Jurkat, Clone E6-1 (cell line): Measurements from ENCODE around the gene MACROH2A1.

ENCODE experiments used
- DNase-seq: peaks from one replicate; pipeline ENCODE4 v3.0.0-alpha.2; 2011; ENCODE audit warnings: low read depth, low spot score
- H3K4me3 ChIP-seq: 2 replicates; pipeline ENCODE4 v1.5.1; 2011; ENCODE audit warnings: mild to moderate bottlenecking, low read length, control low read depth, moderate library complexity

Gene MACROH2A1

DNA sequence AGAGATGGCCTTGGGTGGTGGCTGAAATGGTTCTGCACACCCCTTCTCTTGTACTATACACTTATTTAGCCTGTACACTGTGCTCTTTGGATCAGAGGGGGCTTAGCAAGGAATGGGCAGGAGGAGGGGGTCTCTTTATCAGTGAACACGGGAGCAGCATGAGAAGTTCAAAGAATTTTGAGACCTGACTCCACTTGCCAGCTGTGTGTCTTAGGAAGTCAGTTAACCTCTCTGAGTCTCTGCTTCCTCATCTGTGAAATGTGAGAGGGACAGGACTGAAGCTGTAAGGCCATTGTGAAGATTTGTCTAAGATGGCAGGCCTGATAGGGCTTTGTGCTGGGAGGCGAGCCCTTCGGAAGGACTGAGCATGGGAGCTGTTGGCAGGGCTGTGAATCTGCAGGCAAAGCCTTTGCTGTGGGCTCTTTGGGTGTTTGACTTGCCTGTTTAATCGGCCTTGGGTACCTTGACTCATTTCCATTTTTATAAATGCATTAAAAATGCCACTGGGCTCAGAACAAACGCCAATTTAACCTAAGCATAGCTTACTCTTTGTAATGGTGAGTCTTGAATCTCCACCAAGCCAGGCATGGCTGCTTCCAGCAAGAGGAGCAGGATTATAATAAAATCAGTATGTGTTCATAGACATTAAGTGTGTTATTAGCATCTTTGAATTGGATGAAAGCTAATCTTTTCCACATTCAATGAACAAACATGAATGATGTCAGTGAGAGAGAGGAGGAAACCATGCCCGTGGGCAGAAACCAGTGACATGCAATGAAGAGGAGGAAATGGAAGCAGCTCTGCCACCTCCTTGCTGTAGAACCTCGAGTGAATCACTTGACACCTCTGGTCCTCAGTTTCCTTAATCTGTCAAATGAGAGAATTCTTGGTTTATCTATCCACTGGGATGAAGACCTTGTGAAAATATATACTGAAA, 89.4 kb downstream of the MACROH2A1 start:
- no peak for DNase-seq
- no peak overlapping the region for H3K4me3 ChIP-seq

- no peak overlapping the region for H3K4me3 ChIP-seq
- DNase-seq: no peak
Observed at GRCh38 chr5:135308752-135309151, 90.3 kb downstream of the MACROH2A1 start.

GRCh38 chr5:135308245-135308644, 90.8 kb downstream of the MACROH2A1 start:
- H3K4me3 ChIP-seq: no peak overlapping the region
- no peak for DNase-seq

GRCh38 chr5:135307143-135307903, 91.7 kb downstream of the MACROH2A1 start:
- no peak overlapping the region for H3K4me3 ChIP-seq
- no peak for DNase-seq

DNA sequence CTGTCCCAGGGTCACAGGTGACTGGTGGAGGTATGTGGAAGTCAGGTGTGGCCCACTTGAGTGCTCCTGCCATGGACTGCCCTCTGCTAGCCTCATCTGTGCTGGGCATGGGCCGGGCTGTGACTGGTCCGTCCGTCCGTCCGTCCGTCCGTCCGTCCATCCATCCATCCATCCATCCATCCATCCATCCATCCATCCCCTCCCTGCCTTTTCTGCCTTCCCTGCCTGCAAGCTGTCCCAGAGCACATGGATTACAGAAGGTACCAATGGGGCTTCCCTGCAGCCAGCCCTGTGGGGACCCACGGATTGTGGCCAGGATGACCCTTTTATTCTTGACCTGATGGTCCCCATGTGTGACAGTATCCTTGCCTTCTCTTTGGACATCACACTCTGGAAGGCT, 92.5 kb downstream of the MACROH2A1 start:
- H3K4me3 ChIP-seq: no peak overlapping the region
- no peak for DNase-seq

DNA sequence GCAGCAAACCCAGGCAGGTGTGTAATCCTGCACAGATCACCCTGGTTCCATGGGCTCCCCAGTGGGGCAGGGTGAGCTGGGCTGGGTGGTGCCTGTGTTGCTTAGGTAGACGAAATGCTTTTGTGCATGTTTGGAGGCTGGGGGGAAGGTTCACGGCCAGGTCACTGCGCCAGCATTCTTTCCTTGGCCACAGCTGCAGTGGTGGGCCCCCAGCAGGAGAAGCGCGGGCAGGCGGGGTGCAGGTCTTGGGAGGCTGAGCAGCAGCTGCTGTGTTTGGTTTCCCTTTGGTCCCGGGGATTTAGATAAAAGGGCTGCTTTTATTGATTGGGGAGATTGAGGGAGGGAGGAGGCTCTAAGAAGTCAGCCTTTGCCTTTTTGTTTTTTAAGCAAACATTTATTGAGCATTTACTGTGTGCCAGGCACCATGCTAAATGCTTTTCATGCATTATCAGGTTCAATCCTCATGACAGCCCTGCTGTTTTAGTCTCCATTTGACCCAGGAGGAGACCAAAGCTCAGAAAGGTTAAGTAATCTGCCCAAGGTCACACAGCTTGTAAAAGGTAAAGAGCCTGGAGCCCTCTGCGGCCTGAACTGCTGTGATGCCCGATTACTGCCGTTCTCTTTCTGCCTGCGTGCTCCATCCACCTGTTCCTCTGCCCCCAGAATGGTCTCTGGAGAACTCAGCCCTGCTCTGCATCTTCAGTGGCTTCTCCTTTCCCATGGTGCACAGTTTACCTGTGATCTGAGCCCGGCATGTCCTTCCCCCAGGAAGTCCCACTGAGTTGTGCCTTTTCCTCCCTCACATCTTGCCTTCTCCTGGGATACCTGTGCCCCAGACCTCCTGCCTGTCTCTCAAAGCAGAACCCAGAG, 94.4 kb downstream of the MACROH2A1 start:
- no peak overlapping the region for H3K4me3 ChIP-seq
- DNase-seq: no peak

GRCh38 chr5:135303582-135304173, 95.4 kb downstream of the MACROH2A1 start:
- no peak for DNase-seq
- H3K4me3 ChIP-seq: no peak overlapping the region

GRCh38 chr5:135296900-135297816, 101.9 kb downstream of the MACROH2A1 start:
- H3K4me3 ChIP-seq: no peak overlapping the region
- DNase-seq: no peak

GRCh38 chr5:135295852-135296251, 103.2 kb downstream of the MACROH2A1 start:
- DNase-seq: no peak
- no peak overlapping the region for H3K4me3 ChIP-seq

GRCh38 chr5:135294793-135295192, 104.2 kb downstream of the MACROH2A1 start:
- no peak for DNase-seq
- no peak overlapping the region for H3K4me3 ChIP-seq

- DNase-seq: no peak
- no peak overlapping the region for H3K4me3 ChIP-seq
Observed at GRCh38 chr5:135289651-135290050, 109.4 kb downstream of the MACROH2A1 start.

DNA sequence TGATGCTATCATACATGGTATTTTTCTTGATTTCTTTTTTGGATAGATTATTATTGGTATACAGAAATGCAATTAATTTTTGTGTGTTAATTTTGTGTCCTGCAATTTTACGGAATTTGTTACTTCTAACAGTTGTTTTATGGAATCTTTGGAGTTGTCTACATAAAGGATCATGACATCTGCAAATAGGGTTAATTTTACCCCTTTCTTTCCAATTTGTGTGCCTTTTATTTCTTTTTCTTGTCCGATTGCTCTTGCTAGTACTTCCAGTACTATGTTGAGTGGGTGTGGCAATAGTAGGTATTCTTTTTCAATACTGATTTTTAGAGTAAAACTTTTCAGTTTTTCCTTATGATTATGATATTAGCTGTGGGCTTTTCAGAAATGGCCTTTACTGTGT, 111.5 kb downstream of the MACROH2A1 start:
- H3K4me3 ChIP-seq: no peak overlapping the region
- no peak for DNase-seq
